ENCODE measurements around the gene SYCP3. TPM values are rescaled to one million over a fixed set of nuclear protein-coding genes. Genes with fewer than 3 reads are reported as not detected.
A peak's percentile ranks its signal among the peaks of the same experiment; 100 is the strongest.

The SYCP3 gene
- total and polyA plus RNA-seq, 2 of the 13 experiments (the other 11 are each of a cell fraction or from before 2014, with no cell fraction given), result not detected

DNA sequence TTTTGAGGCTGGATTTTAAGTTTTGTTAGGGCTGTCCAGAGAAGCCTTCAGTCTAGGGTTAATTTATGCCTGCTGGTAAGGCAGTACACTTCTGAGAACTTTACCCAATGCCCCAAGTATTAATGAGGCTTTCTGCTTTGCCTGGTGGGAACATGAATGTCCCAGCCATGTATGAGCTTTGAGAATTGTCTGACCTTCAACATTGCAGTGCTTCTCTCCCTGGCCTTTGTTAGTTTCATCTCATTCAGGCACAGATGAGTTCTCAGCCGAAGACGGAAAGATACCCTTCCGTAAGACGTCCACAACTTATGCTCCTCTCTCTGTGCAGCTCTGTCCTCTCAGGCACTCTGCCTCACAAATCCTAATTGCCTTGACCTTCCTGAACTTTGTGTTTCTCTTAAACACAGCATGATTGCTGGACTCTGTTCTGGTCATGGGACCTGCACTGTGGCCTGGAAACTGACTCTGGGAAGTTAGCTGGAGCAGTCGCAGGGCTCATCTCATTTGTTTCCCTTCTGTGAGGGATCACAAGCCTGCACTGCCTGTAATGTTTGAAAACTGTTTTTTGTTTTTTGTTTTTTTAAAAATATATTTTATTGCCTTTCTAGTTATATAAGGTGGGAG is 26.1 kb downstream of the SYCP3 start (continued):
- TF ChIP-seq, protein P1, sequence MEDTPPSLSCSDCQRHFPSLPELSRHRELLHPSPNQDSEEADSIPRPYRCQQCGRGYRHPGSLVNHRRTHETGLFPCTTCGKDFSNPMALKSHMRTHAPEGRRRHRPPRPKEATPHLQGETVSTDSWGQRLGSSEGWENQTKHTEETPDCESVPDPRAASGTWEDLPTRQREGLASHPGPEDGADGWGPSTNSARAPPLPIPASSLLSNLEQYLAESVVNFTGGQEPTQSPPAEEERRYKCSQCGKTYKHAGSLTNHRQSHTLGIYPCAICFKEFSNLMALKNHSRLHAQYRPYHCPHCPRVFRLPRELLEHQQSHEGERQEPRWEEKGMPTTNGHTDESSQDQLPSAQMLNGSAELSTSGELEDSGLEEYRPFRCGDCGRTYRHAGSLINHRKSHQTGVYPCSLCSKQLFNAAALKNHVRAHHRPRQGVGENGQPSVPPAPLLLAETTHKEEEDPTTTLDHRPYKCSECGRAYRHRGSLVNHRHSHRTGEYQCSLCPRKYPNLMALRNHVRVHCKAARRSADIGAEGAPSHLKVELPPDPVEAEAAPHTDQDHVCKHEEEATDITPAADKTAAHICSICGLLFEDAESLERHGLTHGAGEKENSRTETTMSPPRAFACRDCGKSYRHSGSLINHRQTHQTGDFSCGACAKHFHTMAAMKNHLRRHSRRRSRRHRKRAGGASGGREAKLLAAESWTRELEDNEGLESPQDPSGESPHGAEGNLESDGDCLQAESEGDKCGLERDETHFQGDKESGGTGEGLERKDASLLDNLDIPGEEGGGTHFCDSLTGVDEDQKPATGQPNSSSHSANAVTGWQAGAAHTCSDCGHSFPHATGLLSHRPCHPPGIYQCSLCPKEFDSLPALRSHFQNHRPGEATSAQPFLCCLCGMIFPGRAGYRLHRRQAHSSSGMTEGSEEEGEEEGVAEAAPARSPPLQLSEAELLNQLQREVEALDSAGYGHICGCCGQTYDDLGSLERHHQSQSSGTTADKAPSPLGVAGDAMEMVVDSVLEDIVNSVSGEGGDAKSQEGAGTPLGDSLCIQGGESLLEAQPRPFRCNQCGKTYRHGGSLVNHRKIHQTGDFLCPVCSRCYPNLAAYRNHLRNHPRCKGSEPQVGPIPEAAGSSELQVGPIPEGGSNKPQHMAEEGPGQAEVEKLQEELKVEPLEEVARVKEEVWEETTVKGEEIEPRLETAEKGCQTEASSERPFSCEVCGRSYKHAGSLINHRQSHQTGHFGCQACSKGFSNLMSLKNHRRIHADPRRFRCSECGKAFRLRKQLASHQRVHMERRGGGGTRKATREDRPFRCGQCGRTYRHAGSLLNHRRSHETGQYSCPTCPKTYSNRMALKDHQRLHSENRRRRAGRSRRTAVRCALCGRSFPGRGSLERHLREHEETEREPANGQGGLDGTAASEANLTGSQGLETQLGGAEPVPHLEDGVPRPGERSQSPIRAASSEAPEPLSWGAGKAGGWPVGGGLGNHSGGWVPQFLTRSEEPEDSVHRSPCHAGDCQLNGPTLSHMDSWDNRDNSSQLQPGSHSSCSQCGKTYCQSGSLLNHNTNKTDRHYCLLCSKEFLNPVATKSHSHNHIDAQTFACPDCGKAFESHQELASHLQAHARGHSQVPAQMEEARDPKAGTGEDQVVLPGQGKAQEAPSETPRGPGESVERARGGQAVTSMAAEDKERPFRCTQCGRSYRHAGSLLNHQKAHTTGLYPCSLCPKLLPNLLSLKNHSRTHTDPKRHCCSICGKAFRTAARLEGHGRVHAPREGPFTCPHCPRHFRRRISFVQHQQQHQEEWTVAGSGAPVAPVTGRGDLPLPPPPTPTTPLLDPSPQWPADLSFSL (CRISPR knock-in tag; IDR thresholded peaks at IDR 0.05), result peak; percentile 92
- TF ChIP-seq NCOR1 (IDR thresholded peaks at IDR 0.05; ENCODE audit: borderline replicate concordance, low read length) (peak; percentile 76), NR2F1 (CRISPR knock-in tag; IDR thresholded peaks at IDR 0.05) (peak; percentile 94 to 99), CREB1 (IDR thresholded peaks at IDR 0.05) (no peak), CREB1 (CRISPR knock-in tag; IDR thresholded peaks at IDR 0.05) (no peak), ADNP (CRISPR knock-in tag; IDR thresholded peaks at IDR 0.05) (no peak), ZNF354B (CRISPR knock-in tag; IDR thresholded peaks at IDR 0.05) (no peak), NR2F6 (IDR thresholded peaks at IDR 0.05) (peak; percentile 99), NR2F6 (CRISPR knock-in tag; IDR thresholded peaks at IDR 0.05) (peak; percentile 100), IKZF1 (IDR thresholded peaks at IDR 0.05) (no peak), ZNF567 (CRISPR knock-in tag; IDR thresholded peaks at IDR 0.05; ENCODE audit: borderline replicate concordance) (no peak), TBX2 (CRISPR knock-in tag; IDR thresholded peaks at IDR 0.05; ENCODE audit: borderline replicate concordance) (peak; percentile 71; the same call in 1 of the 2 replicates), SAFB2 (CRISPR knock-in tag; IDR thresholded peaks at IDR 0.05; ENCODE audit: borderline replicate concordance, low read depth) (no peak), MEIS1 (CRISPR knock-in tag; IDR thresholded peaks at IDR 0.05; ENCODE audit: borderline replicate concordance) (no peak), ZNF331 (CRISPR knock-in tag; IDR thresholded peaks at IDR 0.05) (peak; percentile 82; the same call in 1 of the 2 replicates)
- TF ChIP-seq, protein P2, sequence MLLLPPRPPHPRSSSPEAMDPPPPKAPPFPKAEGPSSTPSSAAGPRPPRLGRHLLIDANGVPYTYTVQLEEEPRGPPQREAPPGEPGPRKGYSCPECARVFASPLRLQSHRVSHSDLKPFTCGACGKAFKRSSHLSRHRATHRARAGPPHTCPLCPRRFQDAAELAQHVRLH (CRISPR knock-in tag; IDR thresholded peaks at IDR 0.05; ENCODE audit: borderline replicate concordance, low read depth), result peak; percentile 84; the same call in 1 of the 2 replicates
- TF ChIP-seq, protein P3, sequence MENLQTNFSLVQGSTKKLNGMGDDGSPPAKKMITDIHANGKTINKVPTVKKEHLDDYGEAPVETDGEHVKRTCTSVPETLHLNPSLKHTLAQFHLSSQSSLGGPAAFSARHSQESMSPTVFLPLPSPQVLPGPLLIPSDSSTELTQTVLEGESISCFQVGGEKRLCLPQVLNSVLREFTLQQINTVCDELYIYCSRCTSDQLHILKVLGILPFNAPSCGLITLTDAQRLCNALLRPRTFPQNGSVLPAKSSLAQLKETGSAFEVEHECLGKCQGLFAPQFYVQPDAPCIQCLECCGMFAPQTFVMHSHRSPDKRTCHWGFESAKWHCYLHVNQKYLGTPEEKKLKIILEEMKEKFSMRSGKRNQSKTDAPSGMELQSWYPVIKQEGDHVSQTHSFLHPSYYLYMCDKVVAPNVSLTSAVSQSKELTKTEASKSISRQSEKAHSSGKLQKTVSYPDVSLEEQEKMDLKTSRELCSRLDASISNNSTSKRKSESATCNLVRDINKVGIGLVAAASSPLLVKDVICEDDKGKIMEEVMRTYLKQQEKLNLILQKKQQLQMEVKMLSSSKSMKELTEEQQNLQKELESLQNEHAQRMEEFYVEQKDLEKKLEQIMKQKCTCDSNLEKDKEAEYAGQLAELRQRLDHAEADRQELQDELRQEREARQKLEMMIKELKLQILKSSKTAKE (CRISPR knock-in tag; IDR thresholded peaks at IDR 0.05; ENCODE audit: borderline replicate concordance), result no peak
- TF ChIP-seq, protein P4, sequence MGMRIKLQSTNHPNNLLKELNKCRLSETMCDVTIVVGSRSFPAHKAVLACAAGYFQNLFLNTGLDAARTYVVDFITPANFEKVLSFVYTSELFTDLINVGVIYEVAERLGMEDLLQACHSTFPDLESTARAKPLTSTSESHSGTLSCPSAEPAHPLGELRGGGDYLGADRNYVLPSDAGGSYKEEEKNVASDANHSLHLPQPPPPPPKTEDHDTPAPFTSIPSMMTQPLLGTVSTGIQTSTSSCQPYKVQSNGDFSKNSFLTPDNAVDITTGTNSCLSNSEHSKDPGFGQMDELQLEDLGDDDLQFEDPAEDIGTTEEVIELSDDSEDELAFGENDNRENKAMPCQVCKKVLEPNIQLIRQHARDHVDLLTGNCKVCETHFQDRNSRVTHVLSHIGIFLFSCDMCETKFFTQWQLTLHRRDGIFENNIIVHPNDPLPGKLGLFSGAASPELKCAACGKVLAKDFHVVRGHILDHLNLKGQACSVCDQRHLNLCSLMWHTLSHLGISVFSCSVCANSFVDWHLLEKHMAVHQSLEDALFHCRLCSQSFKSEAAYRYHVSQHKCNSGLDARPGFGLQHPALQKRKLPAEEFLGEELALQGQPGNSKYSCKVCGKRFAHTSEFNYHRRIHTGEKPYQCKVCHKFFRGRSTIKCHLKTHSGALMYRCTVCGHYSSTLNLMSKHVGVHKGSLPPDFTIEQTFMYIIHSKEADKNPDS (CRISPR knock-in tag; IDR thresholded peaks at IDR 0.05), result no peak; the same call in 1 of the 2 replicates
